Nucleus accumbens (tissue), 56 donors: ENCODE results near the gene SLC40A1.

Experiments used
- DNase-seq, 56 donors: peaks; one replicate each; lab custom pipeline; 2025; lab: John Stamatoyannopoulos, UW

The SLC40A1 gene

DNA sequence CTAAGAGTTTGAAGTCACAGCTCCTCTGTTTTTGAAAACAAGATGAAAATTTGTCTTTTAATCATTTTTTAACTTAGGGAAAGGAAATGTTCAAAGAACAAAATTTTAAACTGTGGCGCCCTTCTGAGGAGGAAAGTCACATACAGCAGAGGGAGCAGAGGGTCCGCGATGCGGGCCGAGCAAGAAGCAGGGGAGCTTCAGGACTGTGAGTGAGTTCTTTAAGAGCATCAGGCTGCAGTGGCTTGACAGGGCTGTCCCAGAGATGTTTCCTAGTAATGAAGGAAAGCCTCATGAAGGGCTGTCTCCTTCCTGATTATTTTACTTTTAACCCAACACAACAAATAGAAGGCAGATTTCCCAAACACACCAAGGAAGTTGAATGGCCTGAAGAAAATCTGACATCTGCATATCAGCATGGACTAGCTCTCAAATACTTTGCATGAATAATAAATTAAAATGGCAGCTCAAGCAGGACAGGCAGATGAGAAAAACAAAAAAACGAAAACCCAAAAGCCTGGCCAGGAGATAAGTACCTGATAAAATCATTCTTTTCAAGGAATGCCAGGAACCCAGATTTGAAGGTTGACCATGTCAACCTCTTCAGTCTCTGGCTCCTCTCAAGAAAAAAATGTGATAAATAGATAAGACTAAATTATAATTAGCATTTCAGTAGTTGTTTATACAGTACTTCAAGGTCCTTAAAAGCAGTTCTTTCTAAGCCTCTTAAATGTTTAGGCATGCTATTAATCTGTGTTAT lies 60.8 kb downstream of the SLC40A1 start:
- DNase-seq = no peak

- no peak for DNase-seq
Observed at GRCh38 chr2:189517847-189518535, 62.6 kb downstream of the SLC40A1 start.

DNA sequence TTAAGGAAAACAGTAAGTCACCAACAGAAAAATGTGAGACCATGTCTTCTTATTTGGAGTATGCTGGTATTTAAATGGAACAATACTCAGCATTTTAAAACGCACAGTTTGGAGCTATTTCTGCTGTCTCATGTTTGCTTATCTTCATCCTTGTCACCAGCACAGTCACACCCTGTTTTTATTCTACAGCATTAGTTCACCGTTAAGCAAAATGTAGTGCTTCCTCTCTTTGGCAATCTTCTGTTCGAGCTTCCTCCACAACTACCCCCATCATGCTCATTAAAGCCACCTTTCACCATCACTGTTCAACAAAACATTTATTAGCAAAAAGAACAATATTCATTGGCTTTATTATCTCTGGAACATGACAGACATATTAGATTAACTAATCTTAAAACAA lies 64.0 kb downstream of the SLC40A1 start:
- DNase-seq = no peak

DNA sequence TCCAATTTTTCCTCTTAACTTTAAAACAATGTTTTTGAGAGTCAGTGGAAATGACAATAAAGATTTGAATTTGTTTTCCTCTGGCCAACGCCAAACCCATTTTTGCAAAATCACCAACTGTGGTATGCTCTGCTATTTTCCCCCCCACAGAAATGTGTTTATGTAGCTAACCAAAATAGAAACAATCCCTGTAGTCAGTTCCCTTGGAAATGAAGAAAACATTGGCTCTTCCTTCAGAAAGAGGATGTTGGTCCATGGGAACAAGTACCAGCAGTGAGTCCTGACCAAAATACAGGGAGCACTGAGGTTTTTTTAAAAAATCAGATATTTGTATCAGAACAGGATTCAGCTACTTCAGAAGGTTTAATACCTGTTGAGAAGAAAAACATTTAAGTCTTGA lies 65.3 kb downstream of the SLC40A1 start:
- DNase-seq = no peak

DNA sequence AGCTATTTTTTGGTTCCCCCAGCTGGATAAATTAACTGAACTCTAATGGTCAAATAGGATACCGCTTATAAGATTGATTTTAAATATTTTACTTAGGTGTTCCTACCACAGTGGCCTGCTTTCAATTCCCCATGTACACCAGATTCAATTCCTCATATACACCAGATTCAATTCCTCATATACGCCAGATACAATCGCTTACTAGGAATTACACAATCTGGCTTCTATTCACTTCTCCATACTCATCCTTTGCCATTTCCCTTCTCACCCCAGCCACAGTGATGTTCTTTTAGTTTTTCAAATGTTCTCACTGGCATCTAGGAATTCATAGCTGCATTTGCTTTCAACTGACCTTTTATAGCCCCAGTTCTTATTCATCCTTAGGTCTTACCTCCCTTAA lies 66.5 kb downstream of the SLC40A1 start:
- no peak for DNase-seq

GRCh38 chr2:189512879-189513278 lies 67.7 kb downstream of the SLC40A1 start:
- DNase-seq = no peak

- DNase-seq = no peak
Observed at GRCh38 chr2:189511960-189512319, 68.6 kb downstream of the SLC40A1 start.

- no peak for DNase-seq
Observed at GRCh38 chr2:189511210-189511959, 69.2 kb downstream of the SLC40A1 start.
